DMS53 (cell line): ENCODE results near the gene LZTFL1.
A peak's percentile ranks its signal among the peaks of the same experiment; 100 is the strongest.

ENCODE experiments used
- DNase-seq: peaks from one replicate; lab custom pipeline; 2025; lab: John Stamatoyannopoulos, UW

LZTFL1 gene

DNA sequence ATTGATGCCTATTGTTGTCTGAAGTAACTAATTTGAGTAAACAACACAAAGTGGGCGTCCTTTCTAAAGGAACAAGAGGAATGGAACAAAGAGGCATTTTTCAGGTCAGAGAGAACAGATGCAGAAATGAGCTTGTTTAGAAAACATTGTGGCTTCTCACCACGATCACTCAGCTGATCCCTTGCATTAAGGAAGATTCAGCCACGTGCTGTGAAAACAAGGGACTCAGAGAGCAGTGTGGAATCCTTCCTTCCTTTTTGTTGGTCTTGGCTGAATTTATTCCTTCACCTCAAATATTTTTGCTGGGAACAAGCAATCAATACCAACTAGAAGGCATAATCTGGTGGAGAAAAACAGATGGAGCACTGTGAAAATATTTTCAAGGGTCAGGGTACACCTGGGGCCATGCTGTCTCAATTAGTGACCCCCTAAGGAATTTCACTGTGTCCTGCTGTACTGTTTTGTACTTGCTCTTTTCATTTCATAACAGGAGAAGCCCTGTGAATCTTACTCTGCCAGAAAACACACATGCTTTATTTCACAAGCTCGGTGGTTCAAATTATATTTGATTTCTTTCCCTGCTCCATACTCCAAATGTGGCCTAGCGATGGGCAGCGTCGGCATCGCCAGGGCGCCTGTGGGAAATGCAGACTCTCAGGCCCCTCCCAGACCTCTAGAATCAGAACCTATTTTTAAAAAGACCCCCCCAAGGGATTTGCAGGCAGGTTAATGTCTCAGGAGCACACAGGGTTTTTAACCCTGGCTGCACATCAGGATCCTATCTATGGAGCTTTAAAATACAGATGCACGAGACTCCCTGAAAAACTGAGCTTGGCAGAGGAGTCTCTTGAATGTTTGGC, 34.0 kb downstream of the LZTFL1 start:
- peak; percentile 41 for DNase-seq

DNA sequence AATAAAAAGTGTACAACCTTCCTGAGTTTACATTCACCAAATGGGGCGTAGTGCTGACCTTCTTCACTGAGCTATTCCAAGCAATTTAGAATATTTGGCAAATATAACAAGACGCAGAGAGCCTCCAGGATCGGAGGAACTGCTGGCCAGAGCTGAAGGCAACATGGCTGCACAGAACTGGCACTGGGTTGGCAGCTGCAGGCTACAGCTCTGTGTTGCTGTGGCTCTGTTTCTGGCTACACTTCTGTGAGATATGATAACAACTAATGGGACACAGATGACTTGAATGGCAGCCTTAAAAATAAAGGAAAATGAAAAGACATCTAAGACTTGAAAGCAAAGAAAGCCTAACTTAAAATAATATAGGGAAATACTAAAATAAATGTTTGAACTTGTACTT, 34.8 kb downstream of the LZTFL1 start:
- DNase-seq = no peak

DNA sequence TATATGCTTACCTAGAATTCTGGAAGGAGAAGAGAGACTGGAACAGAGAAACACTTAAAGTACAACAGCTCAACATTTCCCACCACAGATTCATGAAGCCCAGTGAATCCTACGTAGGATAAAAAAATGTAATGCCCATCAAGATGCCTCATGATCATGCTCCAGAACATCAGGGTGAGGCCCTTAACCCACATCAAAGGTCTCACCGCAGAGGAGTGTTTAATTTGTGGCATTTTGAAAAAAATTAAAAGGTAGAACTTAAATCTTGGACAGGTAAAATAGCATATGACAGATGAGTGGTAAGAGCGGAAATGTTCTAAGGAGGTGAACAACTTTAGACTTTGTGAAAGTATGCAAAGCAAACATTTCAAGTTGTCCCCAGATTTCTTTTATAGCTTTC, 35.8 kb downstream of the LZTFL1 start:
- DNase-seq = peak; percentile 6

DNA sequence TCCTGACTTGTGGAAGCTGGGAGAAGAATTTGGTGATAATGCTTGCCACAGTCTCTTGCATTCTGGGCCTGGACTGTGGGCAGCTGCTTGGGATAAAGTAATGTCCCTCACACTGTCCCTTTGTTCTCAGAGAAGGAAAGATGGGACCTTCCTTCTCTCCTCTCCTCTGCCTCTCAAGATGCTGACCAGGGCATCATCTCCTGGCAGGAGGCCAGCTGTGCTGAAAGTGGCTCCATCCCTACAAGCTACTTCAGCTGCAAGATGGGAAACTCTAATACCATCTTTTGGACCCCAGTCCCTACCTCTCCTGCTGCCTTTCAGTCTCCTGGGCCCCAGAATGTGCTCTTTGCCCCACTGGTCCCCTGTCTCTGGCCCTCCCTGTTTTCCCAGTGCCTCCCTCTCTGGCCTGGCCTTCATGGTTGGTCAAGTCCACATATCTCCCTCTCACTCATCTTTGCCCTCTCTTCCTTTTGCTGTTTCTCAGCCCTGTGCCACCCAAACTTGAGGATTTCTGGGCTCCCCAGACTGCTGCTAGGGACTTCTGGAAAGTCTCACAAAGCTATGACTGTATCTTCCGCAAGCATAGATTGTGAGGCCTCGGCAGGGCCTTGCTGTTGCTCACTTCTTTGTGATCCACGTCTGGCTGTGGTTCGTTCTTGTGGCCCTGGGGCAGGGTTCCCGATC, 38.5 kb downstream of the LZTFL1 start:
- no peak for DNase-seq

DNA sequence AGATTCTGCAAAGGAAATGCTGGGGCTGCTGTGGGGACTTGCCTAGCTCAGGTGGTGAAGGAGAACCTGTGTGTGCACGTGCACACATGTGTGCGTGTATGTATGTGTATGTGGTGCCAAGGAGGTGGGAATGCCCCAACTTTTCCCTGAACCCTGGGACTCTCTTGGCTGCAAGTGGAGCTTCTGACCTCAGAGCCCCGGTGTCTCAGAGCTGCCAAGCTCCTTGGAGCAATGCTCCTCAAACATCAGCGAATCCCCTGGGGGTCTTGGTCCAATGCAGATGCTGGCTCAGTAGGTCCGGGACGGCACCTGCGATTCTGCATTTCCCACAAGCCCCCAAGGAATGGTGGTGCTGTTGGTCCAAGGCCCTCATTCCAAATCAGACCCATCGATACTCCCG, 39.8 kb downstream of the LZTFL1 start:
- DNase-seq = no peak

DNA sequence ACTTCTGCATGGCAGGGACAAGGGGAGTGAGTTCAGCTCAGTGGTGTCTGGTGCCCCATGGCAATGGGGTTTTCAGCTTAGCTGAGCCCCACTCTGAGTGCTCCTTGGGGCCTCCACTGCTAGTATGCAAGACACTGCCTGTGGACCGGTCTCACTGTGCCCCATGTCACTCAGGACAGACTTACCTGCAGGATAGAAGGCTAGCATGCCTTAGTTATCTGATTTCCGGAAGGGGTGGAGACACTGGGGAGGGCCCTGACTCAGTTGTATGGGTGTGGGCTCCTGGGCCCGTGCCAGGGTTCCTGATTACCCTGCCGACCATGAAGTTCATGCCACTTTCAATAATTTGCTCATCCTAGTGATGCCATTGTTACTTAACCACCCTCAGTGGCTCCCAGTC, 41.3 kb downstream of the LZTFL1 start:
- DNase-seq = no peak

DNA sequence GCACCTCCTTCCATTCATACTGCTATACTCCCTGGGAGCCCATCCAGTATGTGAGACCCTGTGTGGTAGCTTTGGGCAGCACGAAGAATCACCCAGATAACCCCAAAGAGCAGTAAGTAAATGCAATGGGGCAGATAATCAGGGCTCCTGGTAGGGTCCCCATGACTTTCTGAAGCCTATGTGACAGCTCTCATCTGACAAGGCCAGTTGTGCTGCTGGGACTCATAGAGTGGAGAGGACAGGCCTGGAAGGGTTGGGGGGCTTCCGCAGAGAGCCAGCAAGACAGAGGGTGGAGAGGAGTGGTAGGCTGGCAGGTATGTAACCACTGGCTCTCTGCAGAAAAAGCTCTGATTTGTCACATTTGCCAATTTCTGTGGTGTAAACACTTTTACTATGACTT, 42.3 kb downstream of the LZTFL1 start:
- DNase-seq = no peak

DNA sequence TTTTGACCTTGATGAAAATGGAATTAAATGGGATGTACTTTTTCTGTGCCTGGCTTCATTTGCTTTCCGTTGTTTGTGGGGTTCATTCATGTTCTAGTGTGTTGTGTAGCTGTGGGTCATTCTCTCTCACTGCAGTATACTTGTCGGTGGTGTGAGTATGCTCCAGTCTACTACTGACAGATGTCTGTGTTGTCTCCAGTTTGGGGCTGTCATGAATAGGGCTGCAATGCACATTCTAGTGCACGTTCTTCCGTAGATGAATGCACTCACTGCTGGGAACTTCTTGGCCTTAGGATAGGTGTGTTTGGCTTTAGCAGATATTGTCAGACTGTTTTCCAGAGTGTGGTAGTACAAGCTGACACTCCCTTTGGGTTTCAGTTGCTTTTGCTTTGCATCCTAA, 43.9 kb downstream of the LZTFL1 start:
- no peak for DNase-seq

DNA sequence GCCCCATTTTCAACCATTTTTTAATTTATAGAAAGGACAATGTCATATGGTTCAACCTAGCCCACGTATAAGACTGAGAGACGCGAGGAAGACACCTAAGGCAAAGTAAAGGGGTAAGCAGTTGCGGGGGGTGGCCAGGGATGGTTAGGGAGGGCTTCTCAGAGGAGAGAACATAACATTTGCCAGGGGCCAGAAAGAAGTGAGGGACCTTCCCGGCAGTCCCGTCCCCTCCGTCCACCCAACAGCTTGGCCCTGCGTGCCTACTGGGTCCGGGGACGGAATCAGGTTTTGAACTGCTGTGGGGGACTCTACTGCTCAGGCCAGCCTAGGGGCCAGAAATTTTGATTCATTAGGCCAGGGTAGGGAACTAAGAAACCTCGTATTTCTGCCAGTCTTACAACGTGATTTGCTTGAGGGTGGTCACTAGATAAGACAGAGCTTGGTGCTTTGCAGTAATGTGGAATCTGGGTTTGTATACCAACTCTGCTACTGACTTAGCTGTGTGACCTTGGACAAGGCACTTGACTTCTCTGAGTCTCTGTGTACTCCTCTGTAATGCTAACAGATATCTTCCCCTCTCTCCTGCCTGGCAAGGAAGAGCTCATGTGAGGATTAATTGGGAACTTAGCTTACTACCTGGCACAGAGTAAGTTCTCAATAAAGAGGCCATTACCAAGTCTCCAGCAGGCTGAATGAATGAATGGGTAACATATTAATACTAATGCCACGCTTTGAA, 44.8 kb downstream of the LZTFL1 start:
- DNase-seq = no peak

DNA sequence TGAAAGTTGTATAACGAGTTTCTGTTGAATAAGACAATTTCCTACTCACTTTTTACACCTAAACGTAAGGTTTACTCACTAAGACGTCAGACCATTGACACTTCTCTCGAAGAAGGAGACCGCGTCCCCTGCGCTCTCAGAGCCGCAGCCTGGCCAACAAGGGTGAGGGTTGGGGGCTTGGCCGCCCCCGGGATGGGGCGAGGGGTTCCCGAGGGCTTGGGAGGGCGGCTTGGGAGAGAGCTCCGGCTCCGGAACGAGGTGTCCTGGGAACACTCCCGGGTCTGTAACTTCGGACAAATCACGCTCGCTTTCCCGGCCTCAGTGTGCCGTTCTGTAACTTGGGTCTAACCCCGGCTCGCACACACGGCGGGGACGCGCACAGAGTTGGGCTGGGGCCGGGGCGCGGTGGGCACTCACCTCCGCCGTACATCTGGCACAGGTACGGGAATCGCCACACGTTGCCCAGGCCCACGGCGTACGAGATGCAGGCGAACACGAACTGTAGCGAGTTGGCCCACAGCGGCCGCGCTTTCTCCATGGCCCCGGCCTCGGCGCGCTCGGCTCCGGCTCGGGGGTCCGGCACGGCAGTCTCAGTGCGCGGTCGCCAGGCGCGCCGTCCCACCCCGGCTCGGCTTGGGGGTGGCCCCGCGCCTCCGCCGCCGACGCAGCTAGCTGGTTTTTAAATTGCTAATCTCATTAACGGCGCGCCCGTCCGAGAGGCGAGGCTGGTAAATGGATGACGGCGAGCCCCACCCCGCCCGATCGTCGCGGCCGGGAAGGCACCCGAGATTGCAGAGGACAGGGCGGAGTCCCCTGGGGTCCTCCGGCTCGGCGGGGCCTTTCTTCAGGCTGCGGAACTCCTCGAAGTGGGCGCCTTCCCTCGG, 45.8 kb downstream of the LZTFL1 start, which contains the start of gene SLC6A20:
TSS of gene SLC6A20 (minus strand) at position 655 of the 884 bp plus-strand sequence. CDS start at position 538, 117 bp downstream.
- peak; percentile 33 for DNase-seq

DNA sequence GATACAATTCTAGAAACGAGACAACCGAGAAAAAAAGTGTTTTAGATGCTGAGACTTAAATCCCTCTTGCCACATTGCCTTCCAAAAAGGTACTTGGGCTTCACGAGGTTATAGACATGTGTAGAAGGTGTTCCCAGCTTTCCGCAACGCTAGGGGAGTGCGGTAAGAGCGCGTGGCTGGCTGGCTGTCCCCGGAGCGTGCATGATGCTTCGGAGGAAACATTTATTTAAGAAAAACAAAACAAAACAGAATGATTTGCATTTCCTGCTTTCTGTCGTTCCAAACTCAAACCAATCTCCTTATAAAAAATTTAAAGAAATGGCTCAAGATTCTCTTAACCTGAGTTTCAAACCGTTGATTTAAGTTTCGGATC, 46.4 kb downstream of the LZTFL1 start:
- DNase-seq = no peak

DNA sequence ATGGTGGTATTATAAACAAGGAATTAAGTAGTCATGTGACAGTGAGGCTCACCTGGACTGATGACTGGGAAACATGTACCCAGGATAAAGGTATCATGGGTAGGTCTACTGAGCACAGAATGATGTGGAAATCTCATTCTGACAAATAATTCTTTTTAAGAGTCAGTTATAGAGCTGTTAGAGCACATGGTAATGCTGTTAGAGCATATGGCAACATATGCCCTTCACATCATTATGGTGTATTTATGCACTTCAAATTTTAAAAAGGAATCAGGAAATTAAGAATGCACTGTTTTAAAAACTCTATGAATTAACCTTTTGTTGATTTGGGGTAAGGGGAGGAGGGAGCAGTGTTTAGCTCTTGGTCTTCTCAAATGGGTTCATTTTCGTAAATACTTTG, 47.3 kb downstream of the LZTFL1 start:
- no peak for DNase-seq

DNA sequence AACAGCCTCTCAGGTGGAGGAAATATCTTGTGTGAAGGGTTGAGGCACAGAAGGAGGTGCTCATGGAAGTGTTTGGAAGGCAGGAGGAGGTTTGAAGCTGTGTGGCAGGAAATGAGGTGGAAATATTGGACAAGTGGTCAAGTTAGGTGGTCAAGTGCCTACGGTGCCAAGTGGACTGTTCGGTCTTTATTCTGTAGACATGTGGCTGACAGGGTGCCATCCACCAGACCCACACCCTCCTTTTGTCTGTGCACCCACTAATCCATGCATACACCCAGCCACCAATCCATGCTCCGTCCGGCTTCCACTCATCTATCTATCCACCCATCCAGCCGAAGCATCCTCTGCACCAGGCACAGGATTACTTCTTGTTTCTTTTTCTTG, 47.8 kb downstream of the LZTFL1 start:
- DNase-seq = no peak

DNA sequence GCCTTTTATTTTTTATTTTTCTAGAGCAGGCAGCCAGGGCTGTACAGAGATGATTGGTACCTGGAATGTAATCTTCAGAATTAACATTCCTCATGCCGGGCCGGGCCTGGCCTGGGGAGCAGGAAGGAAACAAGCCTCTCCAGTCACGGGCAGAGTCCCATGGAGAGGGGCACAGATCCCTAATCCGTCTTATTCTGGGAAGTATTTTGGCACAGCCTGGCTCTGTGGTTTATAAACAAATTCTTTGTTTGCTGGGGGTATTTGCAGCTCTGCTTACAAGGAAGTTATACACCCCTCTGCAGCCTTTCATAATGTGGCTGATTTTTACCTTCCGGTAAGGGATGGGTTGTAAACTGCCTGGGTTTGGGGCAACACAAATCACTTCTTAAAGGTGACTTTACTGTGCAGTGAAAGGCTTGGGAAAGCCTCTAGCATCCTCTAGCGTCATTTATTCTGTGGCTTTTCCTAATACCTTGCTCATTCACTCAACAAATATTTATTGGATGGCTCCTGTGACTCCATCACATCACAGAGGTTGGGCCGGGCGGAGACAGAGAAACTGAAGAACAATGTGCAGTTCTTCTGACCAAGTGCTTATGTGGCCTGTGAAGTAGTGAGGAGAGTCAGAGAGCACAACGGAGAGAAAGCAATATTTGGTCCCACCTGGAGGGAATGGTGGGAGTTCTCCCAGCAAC, 48.3 kb downstream of the LZTFL1 start:
- no peak for DNase-seq

DNA sequence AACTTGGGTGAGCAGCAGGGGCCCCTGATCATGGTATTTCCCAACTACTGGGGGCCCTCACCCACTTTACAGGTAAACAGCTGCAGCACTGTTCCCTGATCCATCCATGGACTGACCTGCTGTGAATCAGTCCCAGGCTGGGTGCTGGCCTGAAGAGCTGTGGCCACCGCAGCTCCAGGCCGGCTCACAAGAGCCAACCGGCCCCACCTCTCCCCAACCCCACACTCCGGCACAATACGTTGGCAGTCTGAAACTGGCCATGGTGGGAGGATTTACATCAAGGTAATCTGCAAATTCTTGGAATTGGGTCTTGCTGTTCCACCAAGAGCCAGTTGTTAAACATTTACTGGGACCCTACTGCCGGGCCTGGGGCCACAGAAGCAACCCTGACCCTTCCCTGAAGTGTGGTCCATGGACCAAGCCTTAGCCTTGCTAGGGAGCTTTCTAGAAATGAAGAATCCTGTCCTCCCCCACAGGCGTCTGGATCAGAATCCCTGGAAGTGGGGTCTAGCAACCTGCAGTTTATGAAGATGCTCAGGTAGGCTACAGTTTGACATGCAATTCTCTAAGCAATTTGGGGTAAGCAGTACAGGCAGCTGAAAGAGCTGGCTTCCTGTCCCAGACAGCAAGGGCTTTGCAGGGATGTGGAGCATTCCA, 49.3 kb downstream of the LZTFL1 start:
- no peak for DNase-seq

DNA sequence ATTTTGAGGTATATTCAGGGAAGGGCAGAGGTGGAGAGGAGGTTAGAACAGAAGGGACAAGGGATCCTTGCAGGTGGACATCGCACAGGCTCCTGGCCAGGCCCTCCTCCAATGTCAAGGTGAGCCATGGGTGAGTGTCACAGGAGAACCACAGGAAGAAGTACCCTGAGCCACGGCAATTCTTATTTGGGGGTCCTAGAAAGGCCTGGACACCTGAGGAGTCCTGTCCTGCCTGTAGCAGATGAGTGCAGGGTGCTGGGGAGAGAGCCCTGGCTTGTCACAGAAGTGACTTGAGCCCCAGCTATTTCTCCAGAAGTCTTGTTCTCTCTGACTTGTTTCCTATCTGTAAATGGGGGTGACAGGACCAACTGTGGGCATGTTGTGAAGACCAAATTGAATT, 49.9 kb downstream of the LZTFL1 start:
- DNase-seq = no peak

DNA sequence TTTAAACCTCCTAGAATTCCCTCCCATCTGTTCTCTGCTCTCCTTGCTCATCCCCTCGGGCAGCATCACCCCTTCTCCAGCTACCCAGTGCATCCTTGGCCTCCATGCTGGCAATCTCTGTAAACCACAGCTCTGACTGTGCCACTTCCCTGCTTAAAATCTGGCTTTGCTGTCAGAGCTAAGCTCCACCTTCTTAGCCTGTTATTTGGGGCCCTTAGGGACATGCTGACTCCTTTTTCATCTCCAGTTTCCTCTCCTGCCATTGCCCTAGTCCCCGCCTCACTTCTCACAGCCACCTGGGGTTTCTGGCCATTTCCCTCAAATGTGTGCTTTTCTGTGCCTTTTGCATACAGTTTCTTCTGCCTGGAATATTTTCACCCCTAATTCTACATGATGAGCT, 51.3 kb downstream of the LZTFL1 start:
- DNase-seq = no peak

DNA sequence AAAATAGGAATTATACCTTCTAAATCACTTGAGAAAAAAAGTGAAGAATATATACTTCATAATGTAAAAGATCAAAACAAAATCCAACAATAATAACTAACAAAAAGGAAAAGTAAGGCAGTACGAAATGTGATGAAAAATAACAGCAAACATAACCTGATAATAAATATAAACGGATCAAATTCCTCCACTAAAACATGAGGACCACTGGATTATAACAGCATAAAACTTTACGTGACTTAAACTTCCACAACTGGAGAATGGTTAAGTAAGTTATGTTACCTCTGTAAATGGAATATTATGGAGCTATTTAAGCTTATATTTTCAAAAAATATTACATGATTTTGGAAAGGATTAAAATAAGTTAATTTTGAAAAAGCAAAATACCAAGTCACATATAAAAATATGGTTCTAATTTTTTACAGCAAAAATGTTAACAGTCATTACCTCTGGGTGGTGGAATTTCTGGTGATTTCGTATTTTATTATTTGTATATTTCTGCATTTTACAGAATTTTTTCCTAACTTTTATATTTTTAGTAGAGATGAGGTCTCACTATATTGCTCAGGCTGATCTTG, 52.6 kb downstream of the LZTFL1 start:
- DNase-seq = no peak

DNA sequence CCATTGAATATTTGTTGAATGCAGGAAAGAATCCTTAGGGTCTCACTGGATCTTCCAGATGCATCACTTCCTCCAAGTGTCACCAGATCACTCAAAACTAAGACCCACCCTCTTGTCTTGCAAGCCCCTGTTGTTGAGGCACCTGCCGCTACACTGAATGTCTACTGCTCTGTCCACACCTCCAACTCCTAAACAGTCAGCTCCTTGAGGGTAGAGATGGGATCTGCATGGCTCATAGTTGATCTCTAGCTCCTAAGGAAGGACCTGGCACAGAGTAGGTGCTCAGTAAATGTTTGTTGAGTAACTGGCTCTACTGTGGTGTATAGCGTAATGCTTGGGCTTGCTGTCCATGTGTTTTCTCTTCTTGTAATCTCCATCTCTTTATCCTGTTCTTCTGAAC, 54.4 kb downstream of the LZTFL1 start:
- DNase-seq = no peak

DNA sequence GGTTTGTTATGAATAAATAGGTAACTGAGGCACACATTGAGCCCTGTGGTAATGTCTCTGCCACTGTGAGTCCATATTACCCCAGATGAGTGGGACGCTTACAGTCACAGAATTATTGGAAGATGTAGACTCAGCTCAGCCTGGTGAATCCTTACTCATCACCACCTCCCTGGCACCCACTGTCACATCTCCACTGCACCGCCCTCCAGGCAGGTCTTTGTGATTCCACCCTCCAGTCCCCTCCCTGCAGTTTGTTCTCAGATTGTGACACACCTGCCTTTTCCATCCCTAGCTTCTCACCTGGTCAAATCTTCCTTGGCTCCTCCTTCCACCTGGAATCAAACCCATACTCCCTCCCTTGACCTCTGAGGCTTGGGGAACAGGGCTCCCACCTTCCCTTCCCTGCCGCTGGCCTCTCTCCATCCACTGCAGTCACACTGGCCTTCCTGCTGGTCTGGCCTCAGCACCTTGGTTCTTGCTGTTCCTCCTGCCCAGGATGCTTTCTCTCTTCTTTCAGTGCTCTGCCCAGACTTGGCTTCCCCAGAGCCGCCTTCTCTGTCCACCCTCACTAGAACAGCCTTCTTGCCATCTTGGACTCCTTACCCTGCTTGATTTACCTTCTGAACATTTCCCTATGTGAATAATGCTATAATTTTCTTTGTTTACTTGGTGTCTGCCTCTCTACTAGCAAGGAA, 55.0 kb downstream of the LZTFL1 start:
- no peak for DNase-seq
